Middle frontal gyrus (tissue), 1 donor: ENCODE measurements around the gene TNFAIP3.

Experiments used
- DNase-seq: peaks from one replicate; pipeline ENCODE4 v3.0.0-alpha.2; 2015; ENCODE audit warnings: low spot score; ENCODE audit errors: extremely low spot score

Gene TNFAIP3

DNA sequence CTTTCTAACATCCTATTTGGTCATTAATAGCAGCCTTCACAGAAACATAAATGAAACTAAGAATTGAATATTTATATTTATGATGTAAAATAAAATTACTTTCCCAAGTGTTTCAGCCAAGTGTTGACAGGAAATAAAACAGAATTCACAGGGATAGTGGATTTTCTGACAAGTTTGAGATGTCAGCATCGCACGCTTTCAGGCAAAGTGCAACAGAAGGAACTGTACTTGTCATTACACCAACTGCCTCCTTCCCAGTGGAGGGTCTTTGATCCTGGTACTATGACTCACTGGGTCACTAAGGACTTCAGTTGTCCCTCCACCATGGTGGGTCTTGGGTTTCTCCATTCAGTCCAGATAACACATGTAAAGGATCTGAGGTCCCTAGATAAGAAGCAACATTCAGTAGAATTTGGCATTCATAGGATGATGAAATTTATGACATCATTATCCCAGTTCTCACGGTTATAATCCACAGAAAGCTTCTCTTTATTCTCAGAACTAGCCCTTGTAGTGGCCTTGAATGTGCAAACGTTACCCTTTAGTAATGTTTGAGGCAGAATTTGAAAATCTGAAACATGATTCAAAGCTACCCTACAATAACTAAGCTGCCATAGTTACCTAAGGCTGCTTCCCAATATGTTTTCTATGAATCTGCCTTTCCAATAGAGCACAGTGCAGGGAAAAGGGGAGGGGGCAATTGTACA is 3.8 kb upstream of the TNFAIP3 start:
- DNase-seq = no peak

DNA sequence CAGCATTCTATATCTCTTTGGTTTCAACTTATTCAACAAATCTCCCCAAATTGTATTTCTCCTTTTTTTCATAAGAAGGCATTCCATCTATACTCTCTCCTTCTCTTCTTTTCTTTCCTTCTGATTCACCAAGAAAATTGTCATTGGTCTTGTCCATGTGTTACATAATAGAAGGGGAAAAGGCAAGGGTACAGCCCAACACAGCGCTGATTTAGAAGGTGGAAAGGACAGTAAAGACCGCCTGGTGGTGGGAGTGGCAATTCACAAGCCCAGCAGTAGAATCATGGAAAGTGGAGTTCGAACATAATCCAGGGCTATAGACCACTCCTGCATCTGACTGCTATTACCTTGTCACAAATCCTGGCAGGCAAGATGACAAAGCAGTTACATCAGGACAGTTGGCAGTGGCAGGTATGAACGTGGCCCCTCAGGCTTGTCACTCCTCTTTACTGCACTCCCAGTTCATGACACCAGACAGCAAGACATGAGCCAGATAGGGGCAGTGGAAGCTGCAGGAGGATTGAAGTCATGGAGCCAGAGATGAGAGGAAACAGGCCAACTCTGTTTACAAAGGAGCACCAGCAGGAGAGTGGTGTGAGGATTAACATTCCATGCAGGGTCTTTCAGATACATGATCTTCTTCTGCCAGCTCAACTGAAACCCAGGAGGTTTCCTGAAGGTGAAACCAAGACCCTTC is 2.1 kb upstream of the TNFAIP3 start:
- no peak for DNase-seq

DNA sequence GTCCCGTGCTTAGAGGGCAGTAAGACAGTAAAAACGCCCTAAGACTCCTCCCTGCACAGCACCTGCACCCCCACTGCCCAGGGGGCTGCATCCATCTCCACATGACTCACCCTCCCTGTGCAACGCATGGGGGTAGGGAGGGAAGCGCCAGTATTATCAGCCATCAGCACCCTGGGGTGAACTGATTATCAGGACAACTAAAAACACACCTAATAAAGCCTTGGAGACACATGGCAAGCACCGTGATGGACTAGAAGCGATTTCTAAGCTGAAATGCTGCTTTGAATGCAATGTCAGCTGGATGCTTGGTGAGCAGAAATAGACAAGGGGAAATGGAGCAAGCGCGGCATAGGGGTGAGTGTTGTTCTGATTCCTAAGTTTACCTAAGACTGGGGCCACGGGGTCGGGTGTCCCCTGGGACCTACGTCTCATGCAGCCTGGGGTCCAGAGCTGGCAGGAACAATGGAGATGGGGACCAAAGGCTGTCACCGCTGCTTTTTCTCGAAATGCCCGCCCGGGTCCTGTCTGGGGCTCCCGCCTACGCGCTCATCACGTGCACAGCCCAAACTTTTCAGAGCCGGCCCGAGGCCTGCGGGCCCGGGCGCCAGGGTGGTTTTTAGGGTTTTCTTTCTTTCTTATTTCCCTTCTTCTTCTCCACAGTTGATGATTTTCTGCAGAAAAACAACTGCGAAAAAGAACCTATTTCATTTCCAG is 702 bp upstream of the TNFAIP3 start:
- DNase-seq = no peak

DNA sequence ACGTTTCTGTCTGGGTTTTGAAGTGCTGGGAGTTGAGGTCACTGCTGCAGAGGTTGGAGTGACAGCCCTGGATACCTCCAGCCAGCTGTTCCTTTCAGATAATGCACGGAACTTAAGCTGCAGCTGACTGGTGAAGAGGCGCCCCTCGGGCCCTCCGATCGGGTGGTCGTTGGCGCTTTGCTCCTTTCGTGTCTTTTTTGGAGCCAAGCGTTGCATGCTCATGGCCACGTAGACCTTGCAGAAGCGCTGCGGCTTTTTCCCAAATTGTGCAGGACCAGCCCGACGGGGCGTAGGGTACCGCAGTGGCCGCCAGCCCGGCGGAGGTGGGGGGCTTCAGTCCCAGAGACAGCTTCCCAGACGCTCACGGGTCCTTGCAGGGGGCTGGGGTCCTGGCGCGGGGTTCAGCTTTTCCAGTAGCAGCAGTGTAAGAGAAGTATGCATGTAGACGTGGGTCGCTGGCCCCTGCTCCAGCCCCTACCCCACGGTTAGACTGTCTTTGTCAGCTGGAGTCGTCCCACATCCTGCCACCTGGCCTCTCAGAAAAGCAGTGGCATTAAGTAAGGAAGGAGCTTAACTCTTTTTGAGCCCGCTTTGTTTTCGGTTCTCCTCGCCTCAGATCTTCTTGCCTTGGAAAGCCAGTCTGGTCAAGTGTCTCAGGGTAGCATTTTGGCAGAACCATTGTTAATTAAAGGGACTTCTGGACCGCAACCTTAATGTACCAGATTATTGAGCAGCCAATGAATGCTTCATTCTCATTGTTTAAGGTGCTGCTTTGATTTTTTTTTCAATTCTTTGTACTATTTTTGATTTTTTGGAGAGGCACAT is 838 bp downstream of the TNFAIP3 start:
- no peak for DNase-seq

DNA sequence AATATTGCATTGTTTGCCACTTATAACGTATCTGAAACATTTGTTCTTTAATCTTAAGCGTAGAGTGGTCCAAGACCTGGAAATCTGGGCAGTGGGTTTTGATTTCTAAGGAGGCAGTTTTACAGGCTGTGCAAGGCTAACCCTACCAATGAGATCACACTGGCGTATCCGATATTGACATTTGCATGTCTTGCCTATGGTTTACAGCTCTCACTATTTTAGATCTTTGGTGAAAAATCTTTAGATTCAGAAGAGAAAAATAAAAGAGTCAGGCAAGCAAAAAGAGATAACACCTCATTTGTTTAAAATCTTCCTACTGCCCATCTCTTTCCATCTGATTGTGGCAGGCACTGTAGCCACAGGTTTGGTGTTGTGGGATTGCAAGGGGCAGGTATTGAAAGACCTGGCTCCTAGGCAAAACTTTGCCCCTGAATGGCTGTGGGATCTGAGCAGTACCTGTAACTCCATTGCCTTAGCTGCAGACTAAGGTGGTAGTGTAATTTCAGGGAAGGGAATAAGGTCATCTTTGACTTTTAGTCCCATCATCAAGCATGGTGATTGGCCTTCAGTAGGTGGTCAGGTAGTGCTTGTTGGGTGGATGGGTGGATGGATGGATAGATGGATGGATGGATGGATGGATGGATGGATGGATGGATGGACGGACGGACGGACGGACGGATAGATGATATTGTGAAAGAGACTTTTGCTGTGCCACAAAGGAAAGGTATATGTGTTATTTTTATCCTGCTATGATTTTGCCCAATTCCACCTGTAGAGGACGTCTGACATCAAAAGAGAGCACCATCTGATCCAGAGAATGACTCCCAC is 1.9 kb downstream of the TNFAIP3 start:
- no peak for DNase-seq

DNA sequence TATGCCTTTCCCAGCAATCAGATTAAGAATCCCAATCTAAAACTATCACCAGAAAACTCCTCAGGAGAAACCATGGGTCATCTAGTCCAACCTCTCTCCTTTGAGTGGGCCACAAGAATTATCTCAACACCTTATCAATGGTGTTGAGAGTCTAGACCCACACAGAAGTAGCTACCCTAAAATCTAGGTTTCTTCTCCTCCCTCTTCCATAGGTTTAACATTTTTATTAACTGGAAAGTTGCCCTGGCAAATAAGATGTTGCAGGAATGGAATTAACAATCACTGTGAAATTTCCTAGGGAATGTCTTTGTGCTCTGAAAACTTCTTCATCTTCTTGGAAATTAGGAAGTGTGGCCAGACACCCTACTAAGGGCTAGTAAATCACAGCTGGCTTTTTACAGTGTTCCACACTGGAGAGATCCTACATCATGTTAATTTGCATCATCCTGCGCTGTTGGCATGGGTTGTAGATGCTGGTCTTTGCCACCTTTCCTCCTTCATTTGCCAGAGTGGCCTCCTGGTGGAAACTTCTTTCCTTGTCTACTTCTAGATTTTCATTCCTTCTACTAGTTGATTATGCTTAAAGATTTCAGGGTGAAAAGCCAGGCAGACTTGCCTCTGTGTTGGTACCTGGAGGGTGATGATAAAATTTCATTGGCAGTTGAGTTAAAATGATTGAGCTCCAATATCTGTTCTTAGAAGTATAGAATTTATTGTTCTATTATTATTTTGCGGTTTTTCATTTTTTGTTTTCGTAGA is 2.7 kb downstream of the TNFAIP3 start:
- no peak for DNase-seq

DNA sequence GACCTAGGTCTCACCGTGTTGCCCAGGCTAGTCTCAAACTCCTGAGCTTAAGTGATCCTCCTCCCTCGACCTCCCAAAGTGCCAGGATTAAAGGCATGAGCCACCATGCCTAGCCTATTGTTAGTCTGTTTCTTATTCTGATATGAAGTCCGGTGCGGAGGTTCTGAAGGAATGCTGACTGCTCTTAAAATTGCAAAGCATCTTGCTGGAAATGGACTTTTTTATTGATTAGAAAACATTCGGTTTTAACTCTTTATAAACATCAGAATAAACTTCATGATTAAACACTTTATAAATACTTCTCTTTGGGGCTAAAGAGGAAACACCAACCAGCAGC is 3.2 kb downstream of the TNFAIP3 start:
- no peak for DNase-seq

DNA sequence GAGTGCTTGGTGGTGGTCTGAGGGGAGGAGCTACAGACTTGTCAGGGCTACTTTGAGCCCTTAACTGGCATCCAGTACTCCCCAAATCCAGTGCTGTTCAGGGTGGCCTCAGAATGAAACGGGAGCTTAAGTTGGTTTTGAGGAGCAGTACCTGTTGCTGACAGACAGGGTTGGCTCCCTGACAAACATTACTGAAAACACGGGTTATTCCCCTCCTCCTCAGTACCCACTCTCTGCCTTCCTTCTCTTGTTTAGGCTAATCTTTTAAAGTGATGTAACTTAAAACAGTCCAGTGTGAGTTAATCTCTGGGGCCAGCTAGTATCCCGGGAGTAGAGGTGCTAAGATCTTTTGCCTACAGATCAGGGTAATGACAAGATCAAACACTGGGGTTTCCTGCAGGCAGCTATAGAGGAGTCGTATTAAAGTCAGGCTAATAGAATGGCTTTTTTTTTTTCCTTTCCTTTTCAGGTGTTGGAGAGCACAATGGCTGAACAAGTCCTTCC is 3.7 kb downstream of the TNFAIP3 start:
- no peak for DNase-seq

DNA sequence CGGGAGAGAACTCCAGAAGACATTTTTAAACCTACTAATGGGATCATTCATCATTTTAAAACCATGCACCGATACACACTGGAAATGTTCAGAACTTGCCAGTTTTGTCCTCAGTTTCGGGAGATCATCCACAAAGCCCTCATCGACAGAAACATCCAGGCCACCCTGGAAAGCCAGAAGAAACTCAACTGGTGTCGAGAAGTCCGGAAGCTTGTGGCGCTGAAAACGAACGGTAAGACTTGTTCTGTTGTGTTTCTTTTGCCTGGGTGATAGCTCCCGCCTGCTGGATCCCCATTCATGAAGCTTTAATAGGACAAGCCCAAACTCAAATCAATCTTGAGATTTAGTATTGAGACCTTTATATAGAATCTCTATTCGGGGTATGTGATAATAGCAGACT is 4.2 kb downstream of the TNFAIP3 start:
- DNase-seq = no peak

DNA sequence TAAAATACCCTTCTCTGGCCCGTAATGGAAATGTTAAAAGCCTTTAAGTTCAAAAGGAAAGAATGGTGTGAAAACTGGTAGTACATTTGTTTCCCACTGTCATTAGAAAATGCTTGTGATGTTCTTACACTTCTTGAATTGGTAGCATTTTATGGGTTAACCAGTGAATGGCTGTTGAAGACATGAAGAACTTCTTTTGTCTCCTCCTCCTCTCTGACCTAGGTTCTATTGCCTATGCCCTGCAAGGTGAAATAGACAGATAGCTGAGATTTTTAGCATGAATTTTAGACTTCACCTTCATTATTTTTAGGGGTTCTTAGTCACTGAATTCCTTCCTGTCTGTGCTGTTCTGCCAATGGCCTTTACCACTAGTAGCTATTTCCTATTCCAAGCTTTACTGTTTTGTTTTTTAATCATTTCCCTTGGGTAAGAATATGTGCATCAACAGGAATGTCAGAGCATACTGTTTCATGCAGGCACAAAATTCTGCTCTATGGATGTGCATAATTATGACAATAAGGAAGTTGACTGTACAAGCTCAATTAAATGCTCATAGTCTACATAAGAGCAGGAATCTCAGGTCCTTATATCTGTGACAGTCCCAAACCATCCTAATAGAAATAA is 4.9 kb downstream of the TNFAIP3 start:
- DNase-seq = no peak

DNA sequence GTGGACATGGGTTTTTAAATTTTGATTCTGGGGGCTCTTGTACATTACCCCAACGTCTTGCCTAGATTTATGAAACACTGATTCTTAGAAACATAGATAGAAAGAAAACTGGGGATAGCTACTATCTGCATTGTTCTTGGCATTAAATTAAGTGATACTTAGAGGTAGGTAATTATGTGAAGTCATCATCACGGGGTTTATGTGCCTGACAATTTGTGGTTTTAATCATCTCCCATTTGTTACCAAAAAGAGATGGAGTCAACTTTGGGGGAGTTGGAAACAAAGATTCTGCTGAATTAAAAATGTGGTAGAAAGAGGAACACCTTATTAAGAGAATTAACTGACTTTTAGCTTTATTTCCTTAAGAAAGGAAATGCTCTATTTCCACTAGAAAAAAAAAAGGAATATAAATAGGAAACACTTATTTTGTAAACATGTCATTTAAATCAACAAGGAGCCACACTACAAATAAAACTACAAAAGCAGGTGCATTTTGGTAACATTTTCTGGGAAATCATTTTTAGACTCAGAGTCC is 5.6 kb downstream of the TNFAIP3 start:
- no peak for DNase-seq

DNA sequence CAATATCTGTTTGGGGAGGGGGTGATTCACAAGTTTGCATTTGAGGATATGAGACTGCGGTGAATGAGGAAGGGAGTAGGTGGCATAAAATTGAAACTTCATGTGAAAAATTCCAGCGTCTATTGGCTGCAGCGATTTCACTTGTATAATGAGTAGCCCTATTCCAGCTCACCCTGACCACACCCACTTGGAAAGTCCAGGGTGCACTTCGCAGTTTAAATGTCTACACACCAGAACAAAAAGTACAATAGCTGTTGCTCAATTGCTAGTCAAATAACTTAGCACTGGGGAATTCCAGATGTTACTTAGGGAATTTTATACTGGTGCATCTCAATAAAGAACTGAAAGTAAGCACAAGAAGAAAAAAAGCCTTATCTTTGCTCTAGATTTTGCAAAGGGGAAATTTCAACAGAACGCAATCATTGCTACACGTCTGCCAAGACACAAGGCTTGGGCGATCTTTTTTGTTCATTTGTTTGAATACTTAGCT is 6.3 kb downstream of the TNFAIP3 start:
- DNase-seq = no peak

DNA sequence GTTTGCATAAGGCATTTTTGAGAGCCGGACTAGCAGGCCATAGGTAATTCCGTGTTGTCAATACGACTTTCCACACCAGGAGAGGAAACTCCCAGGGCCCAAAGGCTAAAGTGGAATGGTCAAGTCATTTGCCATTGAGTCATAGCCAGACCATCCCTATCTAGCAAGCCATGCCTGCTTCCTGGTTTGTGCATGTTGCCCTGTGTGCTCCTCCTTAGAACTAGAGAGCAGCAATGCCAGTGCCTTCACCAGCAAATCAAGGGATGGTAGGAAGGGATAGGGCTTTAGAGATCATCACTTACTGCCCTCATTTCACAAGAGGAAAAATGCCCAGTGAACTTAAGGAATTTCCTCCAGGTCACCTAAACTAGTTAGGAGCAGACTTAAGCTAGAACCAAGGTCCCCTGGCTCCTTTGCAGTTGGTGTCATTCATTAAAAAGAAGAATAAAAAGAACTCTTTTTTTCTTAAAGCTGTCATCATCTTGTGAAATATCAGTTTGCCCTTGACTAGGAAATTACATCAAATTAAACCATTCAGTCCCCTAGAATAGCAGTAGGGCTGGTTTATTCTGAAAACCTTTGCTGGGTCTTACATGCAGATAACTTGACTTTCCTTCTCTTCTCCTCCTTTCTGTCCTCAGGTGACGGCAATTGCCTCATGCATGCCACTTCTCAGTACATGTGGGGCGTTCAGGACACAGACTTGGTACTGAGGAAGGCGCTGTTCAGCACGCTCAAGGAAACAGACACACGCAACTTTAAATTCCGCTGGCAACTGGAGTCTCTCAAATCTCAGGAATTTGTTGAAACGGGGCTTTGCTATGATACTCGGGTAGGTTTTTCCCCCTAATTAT is 7.4 kb downstream of the TNFAIP3 start:
- DNase-seq = no peak

DNA sequence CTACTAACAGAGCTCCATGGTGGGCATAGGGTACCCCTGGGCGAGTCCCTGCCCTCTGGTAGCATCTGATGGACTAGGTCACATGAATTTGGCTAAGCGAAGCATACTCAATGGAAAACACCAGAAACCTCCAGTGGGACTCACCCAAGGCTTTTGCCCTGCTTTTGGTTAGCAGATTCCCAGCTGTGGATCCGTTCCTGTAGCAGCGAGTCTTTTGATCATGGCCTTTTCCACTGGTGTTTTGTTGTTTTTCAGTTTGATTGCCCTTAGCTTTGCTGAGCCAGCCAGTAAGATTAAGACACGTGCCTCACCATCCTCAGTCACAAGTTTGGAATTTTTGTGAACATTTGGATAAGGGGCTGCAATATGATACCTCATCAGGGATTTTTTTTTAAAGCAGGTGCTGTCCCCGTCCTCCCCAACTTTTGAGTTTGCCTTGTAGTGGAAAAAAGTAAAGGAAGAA is 8.0 kb downstream of the TNFAIP3 start:
- DNase-seq = no peak

DNA sequence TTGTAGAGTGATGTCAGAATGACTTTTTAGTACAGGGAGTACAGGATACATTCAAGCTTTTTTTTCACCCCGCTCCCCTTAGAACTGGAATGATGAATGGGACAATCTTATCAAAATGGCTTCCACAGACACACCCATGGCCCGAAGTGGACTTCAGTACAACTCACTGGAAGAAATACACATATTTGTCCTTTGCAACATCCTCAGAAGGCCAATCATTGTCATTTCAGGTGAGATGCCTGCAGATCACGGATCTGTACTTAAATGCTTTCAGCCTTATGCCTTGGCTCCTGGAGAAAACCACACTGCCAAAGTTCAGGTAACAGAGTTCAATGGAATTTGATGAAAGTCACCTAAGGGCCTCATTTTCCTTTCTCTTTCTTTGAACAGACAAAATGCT is 8.5 kb downstream of the TNFAIP3 start:
- no peak for DNase-seq

DNA sequence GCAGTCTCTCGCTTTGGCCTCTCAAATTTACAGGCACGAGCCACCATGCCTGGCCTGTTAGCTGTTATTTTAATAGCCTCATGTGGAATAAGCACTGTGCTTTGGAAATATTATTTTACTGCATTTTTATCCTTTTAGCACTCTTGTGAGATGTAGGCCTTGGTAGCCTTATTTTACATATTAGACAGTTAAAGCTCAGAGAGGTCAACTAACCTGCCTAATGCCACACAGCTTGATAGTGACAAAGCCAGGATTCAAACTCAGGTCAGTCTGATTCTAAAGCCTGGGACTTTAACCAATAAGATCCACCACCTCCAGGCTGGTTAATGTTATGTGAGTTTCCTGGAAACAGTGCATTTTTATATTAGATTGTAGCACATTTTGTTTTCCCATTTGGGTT is 9.5 kb downstream of the TNFAIP3 start:
- no peak for DNase-seq

DNA sequence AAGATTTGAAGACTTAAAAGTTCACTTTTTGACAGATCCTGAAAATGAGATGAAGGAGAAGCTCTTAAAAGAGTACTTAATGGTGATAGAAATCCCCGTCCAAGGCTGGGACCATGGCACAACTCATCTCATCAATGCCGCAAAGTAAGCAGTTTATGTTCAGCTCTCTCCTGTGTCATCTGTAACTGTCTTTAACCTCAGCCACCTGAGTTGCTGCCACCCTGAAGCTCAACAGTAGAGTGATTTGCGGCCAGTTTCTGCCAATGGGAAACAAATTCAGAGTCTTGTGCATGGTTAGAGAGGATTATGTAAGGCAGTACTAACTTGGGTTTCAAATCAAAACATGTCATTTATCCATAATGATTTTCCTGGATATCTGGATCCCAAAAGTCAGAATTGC is 10.1 kb downstream of the TNFAIP3 start:
- DNase-seq = no peak

DNA sequence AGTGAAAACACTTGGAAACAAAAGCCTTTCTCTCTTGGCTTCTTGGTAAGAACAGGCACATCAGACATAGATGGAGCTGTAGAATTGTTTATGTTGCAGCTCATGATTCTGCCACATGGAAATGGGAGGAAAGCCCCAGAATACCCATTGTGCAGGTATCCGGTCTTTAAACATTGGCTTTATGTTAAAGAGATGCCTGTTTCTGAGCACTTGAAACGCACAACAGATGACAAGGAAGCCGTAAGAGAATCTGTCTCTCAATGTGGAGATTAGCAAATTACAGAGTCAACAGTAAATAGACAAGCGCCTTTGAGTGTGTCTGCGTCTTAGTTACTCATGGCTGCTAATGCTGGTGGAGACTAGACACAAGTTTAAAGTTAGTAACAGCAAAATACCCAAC is 10.5 kb downstream of the TNFAIP3 start:
- no peak for DNase-seq
